CD14-positive monocyte (primary cell): ENCODE results near the gene MSI2. TPM values are rescaled to one million over a fixed set of nuclear protein-coding genes. Genes with fewer than 3 reads are reported as not detected.

Source experiments
- DNase-seq, 3 donors: peaks; one replicate each; pipeline ENCODE4 v3.0.0-alpha.2; 2011 to 2022
- H2AFZ ChIP-seq: 2 replicates; pipeline ENCODE4 v1.6.0; 2012; ENCODE audit warnings: mild to moderate bottlenecking, low read depth, low read length, inconsistent platforms; ENCODE audit not compliant: insufficient read depth, poor library complexity, severe bottlenecking
- H3K27ac ChIP-seq, 2 donors: 1 replicate in 1 of 2; 2 replicates in 1 of 2; pipeline ENCODE4 v1.5.1; 2012 to 2013; ENCODE audit warnings: low read length in 2 of 2, control low read depth in 1 of 2, inconsistent platforms in 1 of 2, low read depth in 1 of 2, mild to moderate bottlenecking in 1 of 2
- H3K27me3 ChIP-seq, 2 donors: one replicate each; pipeline versions ENCODE4 v1.6.0 to v1.6.1; 2011 to 2013; ENCODE audit warnings: low read length in 2 of 2; ENCODE audit not compliant: control insufficient read depth in 2 of 2, insufficient read depth in 2 of 2
- H3K36me3 ChIP-seq, 2 donors: replicated peaks in 1 of 2; 1 replicate in 1 of 2; 2 replicates in 1 of 2; pipeline versions ENCODE4 v1.5.1 to v1.6.1; 2012 to 2013; ENCODE audit warnings: low read length in 2 of 2, control low read depth in 1 of 2, inconsistent platforms in 1 of 2, mild to moderate bottlenecking in 1 of 2; ENCODE audit not compliant: insufficient read depth in 2 of 2, control insufficient read depth in 1 of 2
- H3K4me1 ChIP-seq, 2 donors: 1 replicate in 1 of 2; 2 replicates in 1 of 2; pipeline versions ENCODE4 v1.5.1 to v1.6.1; 2012 to 2013; ENCODE audit warnings: low read length in 2 of 2, control low read depth in 1 of 2, inconsistent platforms in 1 of 2, mild to moderate bottlenecking in 1 of 2, moderate library complexity in 1 of 2; ENCODE audit not compliant: insufficient read depth in 2 of 2, control insufficient read depth in 1 of 2
- H3K4me2 ChIP-seq: replicated peaks from 2 replicates; pipeline ENCODE3; 2012; ENCODE audit warnings: low read length, moderate library complexity, mild to moderate bottlenecking; ENCODE audit not compliant: poor library complexity, severe bottlenecking; ENCODE audit errors: extremely low read depth
- H3K4me3 ChIP-seq, 3 experiments: fragments of 200-600 bp in 1 of 3; sonication (generic) in 1 of 3; replicated peaks in 1 of 3; 1 replicate in 2 of 3; 2 replicates in 1 of 3; pipeline ENCODE4 v1.5.1; 2011 to 2013; ENCODE audit warnings: low read length in 3 of 3, mild to moderate bottlenecking in 3 of 3, control low read depth in 2 of 3, low read depth in 2 of 3, inconsistent platforms in 1 of 3, moderate library complexity in 1 of 3
- H3K79me2 ChIP-seq: 2 replicates; pipeline ENCODE4 v1.6.0; 2012; ENCODE audit warnings: mild to moderate bottlenecking, control low read depth, inconsistent platforms, low read length, moderate library complexity; ENCODE audit not compliant: insufficient read depth
- H3K9ac ChIP-seq: 2 replicates; pipeline ENCODE4 v1.6.0; 2017; ENCODE audit warnings: low read length, mild to moderate bottlenecking; ENCODE audit not compliant: insufficient read depth, poor library complexity, severe bottlenecking
- H3K9me3 ChIP-seq, 2 donors: replicated peaks in 1 of 2; 1 replicate in 1 of 2; 2 replicates in 1 of 2; pipeline versions ENCODE4 v1.5.1 to v1.6.1; 2012 to 2013; ENCODE audit warnings: low read length in 2 of 2, control low read depth in 1 of 2; ENCODE audit not compliant: control insufficient read depth in 1 of 2, insufficient read depth in 1 of 2
- H4K20me1 ChIP-seq: 2 replicates; pipeline ENCODE4 v1.6.0; 2012; ENCODE audit warnings: mild to moderate bottlenecking, low read length, control low read depth, moderate library complexity; ENCODE audit not compliant: insufficient read depth
- H3K27ac Mint-ChIP-seq, 7 donors: one replicate each; pipeline ENCODE4 v1.8.0; 2020; ENCODE audit warnings: mild to moderate bottlenecking in 7 of 7, mixed read lengths in 7 of 7, moderate library complexity in 6 of 7, inconsistent platforms in 2 of 7
- H3K27me3 Mint-ChIP-seq, 3 donors: one replicate each; pipeline ENCODE4 v1.8.0; 2021 to 2022; ENCODE audit warnings: low read depth in 3 of 3, mild to moderate bottlenecking in 3 of 3, mixed read lengths in 3 of 3, moderate library complexity in 3 of 3, inconsistent platforms in 1 of 3
- H3K36me3 Mint-ChIP-seq, 2 donors: one replicate each; pipeline ENCODE4 v1.8.0; 2020; ENCODE audit warnings: mixed read lengths in 2 of 2, inconsistent platforms in 1 of 2, mild to moderate bottlenecking in 1 of 2
- H3K4me1 Mint-ChIP-seq: one replicate; pipeline ENCODE4 v1.8.0; 2020; ENCODE audit warnings: mild to moderate bottlenecking, mixed read lengths
- H3K4me3 Mint-ChIP-seq, 2 donors: one replicate each; pipeline ENCODE4 v1.8.0; 2020; ENCODE audit warnings: mild to moderate bottlenecking in 2 of 2, mixed read lengths in 2 of 2, moderate library complexity in 1 of 2
- H3K9me3 Mint-ChIP-seq, 7 donors: one replicate each; pipeline ENCODE4 v1.8.0; 2020 to 2022; ENCODE audit warnings: mixed read lengths in 7 of 7, mild to moderate bottlenecking in 6 of 7, moderate library complexity in 6 of 7, inconsistent platforms in 2 of 7
- CTCF ChIP-seq: fragments of 200-600 bp; IDR thresholded peaks from one replicate; pipeline ENCODE4 v1.8.0; 2022; ENCODE audit warnings: antibody characterized with exemption, mild to moderate bottlenecking
- WGBS: methylation state at CpG from one replicate; pipeline ENCODE4 v1.1.5; 2013; ENCODE audit warnings: missing lambda C conversion rate; ENCODE audit not compliant: insufficient coverage; 5-methylcytosine and 5-hydroxymethylcytosine counted together
- intact Hi-C, 2 donors: fragments of 100-400 bp; cut with micrococcal nuclease; formaldehyde crosslinking; loops; one replicate each; pipeline versions ENCODE4 v1.15.0 to v1.15.1; 2023
- polyA plus RNA-seq, 3 donors: library from polyadenylated mRNA; depleted of rRNA in 1 of 3; unstranded in 2 of 3; stranded (reverse) in 1 of 3; fragments of 300-500 nt in 2 of 3; fragments of >200 nt in 1 of 3; fragmentation: Illumina TruSeq in 2 of 3; gene quantifications; 1 replicate in 2 of 3; 2 replicates in 1 of 3; pipeline ENCODE4 v1.2.3, GENCODE V29; 2012 to 2021

MSI2 gene
- polyA plus RNA-seq, 3 donors, result 0.20 to 6.6 (median 0.37) TPM

- Histone ChIP-seq H3K4me3 (no peak overlapping the region), H3K36me3 (peaks cover 0 to 10% of the 10 kb centered on the region in 2 donors), H4K20me1 (no peaks in the 10 kb centered on the region), H3K4me2 (no peak overlapping the region), H3K27ac (no peak overlapping the region), H2AFZ (no peak overlapping the region), H3K27me3 (no peaks in the 10 kb centered on the region), H3K9ac (no peak overlapping the region), H3K9me3 (no peaks in the 10 kb centered on the region), H3K79me2 (no peaks in the 10 kb centered on the region), H3K4me1 (no peaks in the 10 kb centered on the region)
- intact Hi-C loops, result no loop called here
- Mint-ChIP-seq H3K36me3 (peaks cover 11 to 30% of the 10 kb centered on the region in 2 donors), H3K27me3 (peaks cover 0 to 6% (median 3%) of the 10 kb centered on the region in 3 donors), H3K4me1 (peaks cover 11% of the 10 kb centered on the region), H3K9me3 (no peaks in the 10 kb centered on the region), H3K27ac (no peak overlapping the region), H3K4me3 (no peak overlapping the region)
- DNase-seq, result no peak
- WGBS, result 0% methylated on average over 1 of the region's 2 CpGs
- TF ChIP-seq CTCF, result no peak
Measured at GRCh38 chr17:57312242-57312641, 55.9 kb downstream of the MSI2 start.

- 95% methylated on average over 5 of the region's 12 CpGs for WGBS
Measured at GRCh38 chr17:57313097-57313835, 56.9 kb downstream of the MSI2 start.

More at GRCh38 chr17:57313097-57313835, 56.9 kb downstream of the MSI2 start:
- Histone ChIP-seq H3K9ac (no peak overlapping the region), H3K4me1 (no peaks in the 10 kb centered on the region), H3K27ac (no peak overlapping the region), H3K4me2 (no peak overlapping the region), H3K36me3 (peaks cover 0 to 6% of the 10 kb centered on the region in 2 donors), H3K27me3 (no peaks in the 10 kb centered on the region), H3K79me2 (no peaks in the 10 kb centered on the region), H4K20me1 (no peaks in the 10 kb centered on the region), H3K9me3 (no peaks in the 10 kb centered on the region), H3K4me3 (no peak overlapping the region), H2AFZ (no peak overlapping the region)
- peaks cover 0 to 6% (median 3%) of the 10 kb centered on the region in 3 donors for H3K27me3 Mint-ChIP-seq
- H3K36me3 Mint-ChIP-seq, result peaks cover 7 to 30% of the 10 kb centered on the region in 2 donors
- H3K27ac Mint-ChIP-seq, result no peak overlapping the region
- no peak for DNase-seq
- intact Hi-C loops, result no loop called here
- no peaks in the 10 kb centered on the region for H3K9me3 Mint-ChIP-seq
- no peak overlapping the region for H3K4me3 Mint-ChIP-seq
- no peak for TF ChIP-seq CTCF
- H3K4me1 Mint-ChIP-seq, result peaks cover 11% of the 10 kb centered on the region
